KMS-11 (cell line): Measurements from ENCODE around the gene OLFML3.
"Not testable (repeated sequence)": the region's sequence is repeated elsewhere in the genome, so short reads cannot be mapped to it uniquely, and the experiment has no call there.

Experiments used
- H2AFZ ChIP-seq: fragments of 200-600 bp; sonication (generic); 2 replicates; pipeline ENCODE4 v1.6.1; 2016; ENCODE audit warnings: antibody characterized with exemption, mixed run types, low read depth
- H3K27ac ChIP-seq: fragments of 200-600 bp; sonication (generic); 2 replicates; pipeline ENCODE4 v1.6.1; 2016; ENCODE audit warnings: mild to moderate bottlenecking, mixed run types
- H3K27me3 ChIP-seq: fragments of 200-600 bp; sonication (generic); 2 replicates; pipeline ENCODE4 v1.6.1; 2017; ENCODE audit warnings: mild to moderate bottlenecking, low read depth, mixed run types, moderate library complexity; ENCODE audit not compliant: insufficient read depth
- H3K36me3 ChIP-seq: fragments of 200-600 bp; sonication (generic); 2 replicates; pipeline ENCODE4 v1.6.1; 2017; ENCODE audit warnings: mild to moderate bottlenecking, mixed run types; ENCODE audit not compliant: insufficient read depth
- H3K4me1 ChIP-seq: fragments of 200-600 bp; sonication (generic); 2 replicates; pipeline ENCODE4 v1.6.1; 2016; ENCODE audit warnings: mild to moderate bottlenecking, low read depth, mixed run types; ENCODE audit not compliant: poor library complexity, severe bottlenecking
- H3K4me2 ChIP-seq: fragments of 200-600 bp; sonication (generic); 2 replicates; pipeline ENCODE4 v1.7.0; 2016; ENCODE audit warnings: mild to moderate bottlenecking, mixed run types
- H3K4me3 ChIP-seq: fragments of 200-600 bp; sonication (generic); IDR thresholded peaks from 2 replicates; pipeline ENCODE4 v1.6.1; 2017; ENCODE audit warnings: low read depth, low read length, mixed read lengths; ENCODE audit not compliant: insufficient read depth
- H3K79me2 ChIP-seq: fragments of 200-600 bp; sonication (generic); 2 replicates; pipeline ENCODE4 v1.6.1; 2016; ENCODE audit warnings: low read depth, mixed run types; ENCODE audit not compliant: insufficient read depth
- H3K9ac ChIP-seq: fragments of 200-600 bp; sonication (generic); 2 replicates; pipeline ENCODE4 v1.6.1; 2016; ENCODE audit warnings: mild to moderate bottlenecking, mixed run types
- H4K20me1 ChIP-seq: fragments of 200-600 bp; sonication (generic); 2 replicates; pipeline ENCODE4 v1.6.1; 2016; ENCODE audit warnings: mild to moderate bottlenecking, mixed run types; ENCODE audit not compliant: insufficient read depth
- TF ChIP-seq, protein P1 (sequence below): fragments of 200-600 bp; sonication (generic); conservative IDR thresholded peaks from 2 replicates; pipeline ENCODE4 v1.6.1; 2017; ENCODE audit warnings: low read depth, mild to moderate bottlenecking, antibody characterized with exemption, low read length, moderate library complexity, mixed read lengths

Gene OLFML3

GRCh38 chr1:114015075-114015474 is 35.8 kb downstream of the OLFML3 start:
- no peak overlapping the region for H3K27ac ChIP-seq
- no peaks in the 10 kb centered on the region for H3K36me3 ChIP-seq
- H3K79me2 ChIP-seq: no peaks in the 10 kb centered on the region
- H4K20me1 ChIP-seq: no peaks in the 10 kb centered on the region
- no peak overlapping the region for H3K9ac ChIP-seq
- TF ChIP-seq, protein P1, sequence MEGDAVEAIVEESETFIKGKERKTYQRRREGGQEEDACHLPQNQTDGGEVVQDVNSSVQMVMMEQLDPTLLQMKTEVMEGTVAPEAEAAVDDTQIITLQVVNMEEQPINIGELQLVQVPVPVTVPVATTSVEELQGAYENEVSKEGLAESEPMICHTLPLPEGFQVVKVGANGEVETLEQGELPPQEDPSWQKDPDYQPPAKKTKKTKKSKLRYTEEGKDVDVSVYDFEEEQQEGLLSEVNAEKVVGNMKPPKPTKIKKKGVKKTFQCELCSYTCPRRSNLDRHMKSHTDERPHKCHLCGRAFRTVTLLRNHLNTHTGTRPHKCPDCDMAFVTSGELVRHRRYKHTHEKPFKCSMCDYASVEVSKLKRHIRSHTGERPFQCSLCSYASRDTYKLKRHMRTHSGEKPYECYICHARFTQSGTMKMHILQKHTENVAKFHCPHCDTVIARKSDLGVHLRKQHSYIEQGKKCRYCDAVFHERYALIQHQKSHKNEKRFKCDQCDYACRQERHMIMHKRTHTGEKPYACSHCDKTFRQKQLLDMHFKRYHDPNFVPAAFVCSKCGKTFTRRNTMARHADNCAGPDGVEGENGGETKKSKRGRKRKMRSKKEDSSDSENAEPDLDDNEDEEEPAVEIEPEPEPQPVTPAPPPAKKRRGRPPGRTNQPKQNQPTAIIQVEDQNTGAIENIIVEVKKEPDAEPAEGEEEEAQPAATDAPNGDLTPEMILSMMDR: no peak
- H3K4me1 ChIP-seq: no peaks in the 10 kb centered on the region
- no peaks in the 10 kb centered on the region for H3K27me3 ChIP-seq
- H3K4me2 ChIP-seq: no peak overlapping the region
- no peak overlapping the region for H3K4me3 ChIP-seq
- no peak overlapping the region for H2AFZ ChIP-seq

DNA sequence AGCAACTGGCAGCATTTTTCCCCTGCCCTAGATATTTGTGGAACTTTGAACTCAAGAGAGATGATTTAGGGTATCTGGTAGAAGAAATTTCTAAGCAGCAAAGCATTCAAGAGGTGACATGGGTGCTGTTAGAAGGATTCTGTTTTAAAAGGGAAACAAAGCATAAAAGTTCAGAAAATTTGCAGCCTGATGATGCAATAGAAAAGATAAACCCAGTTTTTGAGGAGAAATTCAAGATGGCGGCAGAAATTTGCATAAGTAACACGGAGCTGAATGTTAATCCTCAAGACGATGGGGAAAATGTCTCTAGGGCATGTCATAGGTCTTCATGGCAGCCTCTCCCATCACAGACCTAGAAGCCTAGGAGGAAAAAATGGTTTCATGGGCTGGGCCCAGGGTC is 40.5 kb downstream of the OLFML3 start:
- not testable (repeated sequence) for H3K36me3 ChIP-seq, H3K4me1 ChIP-seq, H3K27ac ChIP-seq, H3K9ac ChIP-seq, H2AFZ ChIP-seq, H4K20me1 ChIP-seq, H3K27me3 ChIP-seq, H3K4me2 ChIP-seq, H3K79me2 ChIP-seq, H3K4me3 ChIP-seq

DNA sequence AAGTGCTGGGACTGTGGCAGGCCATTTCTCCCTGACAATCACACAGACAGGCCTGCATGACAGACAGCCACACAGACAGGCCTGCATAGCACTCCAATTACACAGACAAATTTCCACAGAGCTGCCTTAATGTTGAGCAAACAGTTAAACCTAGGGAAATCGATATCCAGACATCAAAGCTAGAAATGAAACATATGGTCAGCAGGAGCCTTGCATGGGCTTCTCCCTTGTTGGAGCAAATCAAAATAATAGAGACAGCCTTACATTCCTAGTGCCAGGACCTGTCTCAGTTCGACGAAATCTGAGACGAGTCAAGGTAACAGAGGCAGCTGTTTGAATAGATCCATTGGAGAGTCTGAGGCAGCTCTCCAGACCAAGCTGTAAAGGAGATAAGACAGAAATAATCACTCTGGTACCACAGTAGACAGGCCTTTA is 42.4 kb downstream of the OLFML3 start:
- H3K27me3 ChIP-seq: no peaks in the 10 kb centered on the region
- no peak overlapping the region for H3K4me3 ChIP-seq
- H3K36me3 ChIP-seq: no peaks in the 10 kb centered on the region
- TF ChIP-seq, protein P1: no peak
- H3K9ac ChIP-seq: no peak overlapping the region
- H3K79me2 ChIP-seq: no peaks in the 10 kb centered on the region
- H3K27ac ChIP-seq: no peak overlapping the region
- H4K20me1 ChIP-seq: no peaks in the 10 kb centered on the region
- no peak overlapping the region for H3K4me2 ChIP-seq
- no peak overlapping the region for H2AFZ ChIP-seq
- H3K4me1 ChIP-seq: no peaks in the 10 kb centered on the region

DNA sequence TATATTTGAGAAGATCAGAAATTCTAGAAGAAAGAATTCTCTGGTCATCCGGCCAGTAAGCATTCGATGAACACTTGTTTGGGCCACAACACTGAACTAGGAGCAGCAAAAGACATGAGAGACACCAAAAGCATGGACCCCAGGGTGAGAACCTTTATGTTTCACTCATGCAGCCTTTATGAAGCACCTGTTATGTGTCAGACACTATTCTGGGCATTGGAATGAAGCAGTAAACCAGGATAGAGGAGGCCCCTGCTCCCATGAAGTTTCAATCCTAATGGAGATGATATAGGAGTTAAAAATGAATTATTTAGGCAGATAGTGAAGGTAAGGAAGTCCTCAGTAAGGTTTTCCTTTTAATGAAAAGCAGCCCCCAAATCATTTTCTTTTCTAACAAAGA is 43.6 kb downstream of the OLFML3 start:
- no peak overlapping the region for H3K27ac ChIP-seq
- no peaks in the 10 kb centered on the region for H3K36me3 ChIP-seq
- no peak overlapping the region for H3K9ac ChIP-seq
- no peaks in the 10 kb centered on the region for H3K79me2 ChIP-seq
- no peak overlapping the region for H3K4me3 ChIP-seq
- H3K27me3 ChIP-seq: no peaks in the 10 kb centered on the region
- TF ChIP-seq, protein P1: no peak
- H4K20me1 ChIP-seq: no peaks in the 10 kb centered on the region
- no peak overlapping the region for H3K4me2 ChIP-seq
- no peak overlapping the region for H2AFZ ChIP-seq
- no peaks in the 10 kb centered on the region for H3K4me1 ChIP-seq

GRCh38 chr1:114023377-114023776 is 44.1 kb downstream of the OLFML3 start:
- no peak overlapping the region for H3K9ac ChIP-seq
- no peak overlapping the region for H3K4me3 ChIP-seq
- H3K36me3 ChIP-seq: no peaks in the 10 kb centered on the region
- no peak overlapping the region for H2AFZ ChIP-seq
- TF ChIP-seq, protein P1: no peak
- H3K79me2 ChIP-seq: no peaks in the 10 kb centered on the region
- no peak overlapping the region for H3K27ac ChIP-seq
- no peaks in the 10 kb centered on the region for H3K4me1 ChIP-seq
- no peak overlapping the region for H3K4me2 ChIP-seq
- H4K20me1 ChIP-seq: no peaks in the 10 kb centered on the region
- H3K27me3 ChIP-seq: no peaks in the 10 kb centered on the region
